Measurements from ENCODE around the gene NCBP2L.

NCBP2L gene
- total RNA-seq = 0 reads per million in 2 experiments

- no peak for DNase-seq (ENCODE audit: low read depth)
Observed at GRCh38 chrX:107777536-107777832, at the start of gene NCBP2L. NCBP2L (plus strand) TSS chrX:107777733; CDS start chrX:107794221, 16,488 bp downstream.

- DNase-seq (ENCODE audit: low read depth) = no peak
Observed at GRCh38 chrX:107728371-107729099, 49.0 kb upstream of the NCBP2L start.

GRCh38 chrX:107729558-107730297 is 47.8 kb upstream of the NCBP2L start:
- DNase-seq (ENCODE audit: low read depth) = no peak

- no peak for DNase-seq (ENCODE audit: low read depth)
Observed at GRCh38 chrX:107730298-107730655, 47.3 kb upstream of the NCBP2L start.

- no peak for DNase-seq (ENCODE audit: low read depth)
Observed at GRCh38 chrX:107730991-107731766, 46.4 kb upstream of the NCBP2L start.

GRCh38 chrX:107731831-107732502 is 45.6 kb upstream of the NCBP2L start:
- DNase-seq (ENCODE audit: low read depth) = no peak

- no peak for DNase-seq (ENCODE audit: low read depth)
Observed at GRCh38 chrX:107733686-107734085, 43.8 kb upstream of the NCBP2L start.

- DNase-seq (ENCODE audit: low read depth) = no peak
Observed at GRCh38 chrX:107734646-107735045, 42.9 kb upstream of the NCBP2L start.

- DNase-seq (ENCODE audit: low read depth) = no peak
Observed at GRCh38 chrX:107736781-107737531, 40.6 kb upstream of the NCBP2L start.

- no peak for DNase-seq (ENCODE audit: low read depth)
Observed at GRCh38 chrX:107738272-107738671, 39.3 kb upstream of the NCBP2L start.

- DNase-seq (ENCODE audit: low read depth) = no peak
Observed at GRCh38 chrX:107738768-107739167, 38.8 kb upstream of the NCBP2L start.

GRCh38 chrX:107739541-107739940 is 38.0 kb upstream of the NCBP2L start:
- no peak for DNase-seq (ENCODE audit: low read depth)

- DNase-seq (ENCODE audit: low read depth) = no peak
Observed at GRCh38 chrX:107741404-107741790, 36.1 kb upstream of the NCBP2L start.

GRCh38 chrX:107742700-107743191 is 34.8 kb upstream of the NCBP2L start:
- DNase-seq (ENCODE audit: low read depth) = no peak

GRCh38 chrX:107743995-107744394 is 33.5 kb upstream of the NCBP2L start:
- no peak for DNase-seq (ENCODE audit: low read depth)

- DNase-seq (ENCODE audit: low read depth) = no peak
Observed at GRCh38 chrX:107744868-107745267, 32.7 kb upstream of the NCBP2L start.

GRCh38 chrX:107747596-107748161 is 29.9 kb upstream of the NCBP2L start:
- no peak for DNase-seq (ENCODE audit: low read depth)

- DNase-seq (ENCODE audit: low read depth) = no peak
Observed at GRCh38 chrX:107748506-107748905, 29.0 kb upstream of the NCBP2L start.

GRCh38 chrX:107750263-107750662 is 27.3 kb upstream of the NCBP2L start:
- no peak for DNase-seq (ENCODE audit: low read depth)

- DNase-seq (ENCODE audit: low read depth) = no peak
Observed at GRCh38 chrX:107750861-107751445, 26.6 kb upstream of the NCBP2L start.

GRCh38 chrX:107752043-107752442 is 25.5 kb upstream of the NCBP2L start:
- DNase-seq (ENCODE audit: low read depth) = no peak
